ENCODE results near the gene BCAS3.

BCAS3 gene

GRCh38 chr17:61307905-61308886, 630.5 kb downstream of the BCAS3 start:
- DNase-seq, result no peak

DNA sequence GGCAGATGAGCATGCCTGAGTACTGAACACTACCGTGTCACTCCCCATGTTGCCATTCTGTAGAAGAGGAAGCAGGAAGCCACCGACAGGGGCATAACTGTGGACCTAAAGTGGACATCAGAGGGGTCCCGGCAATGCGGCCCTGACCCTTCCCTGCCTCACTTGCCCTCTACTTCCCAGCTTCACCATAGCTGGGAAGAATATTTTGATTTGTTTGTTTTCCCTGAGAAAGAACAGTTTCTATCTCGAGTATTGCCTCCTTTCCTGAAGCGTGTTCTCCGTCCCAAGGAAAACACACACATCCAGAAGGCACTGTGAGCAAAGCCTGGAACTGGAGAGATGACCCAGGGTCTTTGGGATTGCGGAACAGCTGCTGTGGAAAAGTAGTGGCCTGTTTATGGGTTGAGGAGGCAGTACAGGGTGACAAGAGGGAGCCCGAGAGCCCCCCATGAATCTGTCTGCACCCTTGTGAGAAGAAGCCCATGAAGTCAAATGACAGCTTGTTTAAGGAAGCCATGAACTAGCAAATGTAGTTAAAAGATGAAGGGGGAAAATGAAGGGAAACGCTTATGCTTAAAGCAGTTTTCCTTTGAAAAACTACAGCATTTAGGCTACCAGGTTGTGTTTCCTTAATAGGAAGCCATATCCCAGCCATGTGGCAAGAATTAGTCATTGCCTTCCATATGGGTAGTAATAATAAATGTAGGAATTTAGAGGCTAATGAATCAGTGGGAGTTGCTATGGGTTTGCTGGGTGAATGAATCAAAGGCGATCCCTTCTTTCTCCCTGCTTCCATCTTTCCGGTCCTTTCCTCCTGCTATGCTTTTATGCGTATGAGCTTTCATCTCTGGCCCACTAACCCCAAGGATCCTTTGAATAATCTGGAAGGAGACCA, 632.0 kb downstream of the BCAS3 start:
- no peak for DNase-seq

DNA sequence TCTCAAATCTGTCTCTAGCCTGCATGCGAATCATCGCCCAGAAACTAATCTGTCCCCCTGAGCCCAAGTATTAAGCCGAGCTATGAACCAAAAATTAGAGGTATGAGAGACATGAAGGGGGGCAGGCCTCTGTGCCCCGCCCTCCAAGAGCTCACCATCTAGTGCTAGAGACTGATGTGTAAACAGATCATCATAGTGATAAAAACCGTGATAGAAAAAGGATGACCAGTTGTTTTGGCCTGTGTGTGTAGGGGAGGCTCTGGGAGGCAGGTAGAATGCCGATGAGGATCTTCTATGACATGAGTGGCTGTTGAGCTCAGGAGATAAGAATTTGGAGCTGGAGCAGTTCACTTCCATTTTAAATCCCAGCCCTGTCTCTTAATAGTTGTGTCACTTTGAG, 632.9 kb downstream of the BCAS3 start:
- no peak for DNase-seq

GRCh38 chr17:61312406-61313295, 635.0 kb downstream of the BCAS3 start:
- DNase-seq, result no peak

- no peak for DNase-seq
These were observed 636.0 kb downstream of the BCAS3 start for GRCh38 chr17:61313461-61314326.

DNA sequence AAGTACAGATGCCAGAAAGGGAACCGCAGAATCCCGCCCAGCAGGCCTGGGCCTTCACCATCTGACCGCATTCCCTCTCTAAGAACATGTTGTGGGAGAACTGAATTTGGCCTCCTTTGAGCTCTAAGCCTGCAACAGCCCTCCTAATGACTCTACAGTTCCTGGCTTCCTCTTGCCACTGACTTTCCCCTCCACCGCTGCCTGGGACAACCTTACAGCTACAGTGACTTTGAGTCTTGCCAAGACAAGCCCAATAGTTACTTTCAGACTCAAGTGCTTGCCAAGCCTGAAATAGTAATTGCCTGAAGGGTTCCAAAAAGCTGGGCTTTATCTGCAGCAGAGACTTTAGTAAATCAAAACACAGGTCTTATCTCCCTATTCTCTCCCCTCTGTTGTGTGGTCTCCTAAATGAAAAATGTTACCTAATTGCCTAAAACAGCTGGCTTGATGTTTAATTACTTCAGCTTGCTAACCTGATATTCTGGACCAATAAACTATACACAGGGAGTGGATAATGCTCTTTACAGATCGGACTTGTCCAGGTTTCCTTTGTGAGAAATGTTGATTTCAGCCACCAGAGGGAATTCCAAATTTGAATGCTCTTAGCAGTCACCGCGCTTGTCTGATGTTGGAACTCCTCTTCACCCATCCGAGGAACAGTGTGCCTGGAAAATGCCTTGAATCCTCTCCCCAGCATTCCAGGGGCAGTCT, 636.9 kb downstream of the BCAS3 start:
- no peak for DNase-seq

GRCh38 chr17:61316633-61317032, 639.0 kb downstream of the BCAS3 start:
- DNase-seq, result no peak

DNA sequence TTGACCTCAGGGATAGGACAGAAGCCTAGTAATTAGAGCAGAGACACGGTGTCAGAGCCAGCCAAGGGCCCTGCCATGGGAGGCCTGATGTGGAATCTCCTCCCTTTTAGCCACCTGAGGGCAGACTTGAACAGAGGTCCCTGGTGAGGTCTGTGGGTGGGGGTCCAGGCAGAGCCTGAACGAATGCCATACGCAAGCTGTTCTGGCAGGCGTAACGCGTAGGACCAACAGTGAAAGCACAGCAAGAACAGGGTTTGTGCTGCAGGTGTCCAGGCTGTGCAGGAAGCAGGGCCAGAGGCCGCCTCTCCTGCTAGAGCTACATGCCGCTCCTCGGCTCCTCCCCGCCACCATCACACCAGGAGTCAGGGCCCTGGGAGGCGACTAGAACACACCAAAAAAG, 640.1 kb downstream of the BCAS3 start:
- no peak for DNase-seq

DNA sequence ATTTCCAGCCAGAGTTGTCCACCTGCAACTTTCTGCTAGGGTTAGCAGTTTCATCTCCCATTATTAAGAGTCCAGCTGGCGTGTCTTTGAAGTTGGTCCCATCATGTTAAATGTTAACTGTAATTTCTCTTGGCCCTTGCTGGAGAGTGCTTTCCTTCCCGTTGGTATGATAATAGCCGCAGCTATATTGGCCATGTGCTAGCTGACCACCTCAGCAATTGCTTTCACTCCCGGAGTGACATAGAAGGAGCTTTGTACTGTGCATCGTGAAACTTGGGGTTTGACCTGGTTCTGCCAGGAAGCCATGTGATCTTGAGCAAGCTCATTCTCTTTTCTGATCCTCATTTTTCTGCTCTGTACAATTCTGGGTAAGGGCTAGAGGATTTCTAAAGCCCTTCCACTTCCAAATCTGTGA, 641.0 kb downstream of the BCAS3 start:
- DNase-seq, result no peak

DNA sequence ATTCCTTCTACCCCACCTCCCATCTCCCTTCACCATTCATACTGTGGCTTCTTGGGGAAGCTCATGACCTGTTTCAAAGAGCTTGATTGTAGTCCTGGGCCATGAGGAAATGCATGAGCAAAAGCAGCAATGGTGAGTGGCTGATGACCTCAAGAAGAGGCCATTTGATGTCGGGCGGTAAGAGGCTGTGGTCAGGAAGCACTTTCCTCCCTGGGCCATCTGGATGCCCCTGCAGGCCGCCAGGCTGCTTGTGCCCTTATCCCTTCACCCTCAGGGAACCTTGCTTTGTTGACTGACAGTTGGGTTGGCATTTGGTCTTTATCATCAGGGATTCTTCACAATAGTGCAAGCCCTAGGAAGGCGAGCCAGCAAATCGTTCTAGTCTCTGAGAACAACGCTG, 643.7 kb downstream of the BCAS3 start:
- DNase-seq, result no peak

- no peak for DNase-seq
These were observed 644.8 kb downstream of the BCAS3 start for GRCh38 chr17:61322325-61323002.

- DNase-seq, result no peak
These were observed 645.6 kb downstream of the BCAS3 start for GRCh38 chr17:61323003-61323908.

- DNase-seq, result no peak
These were observed 646.5 kb downstream of the BCAS3 start for GRCh38 chr17:61323909-61324868.

GRCh38 chr17:61324950-61325349, 647.3 kb downstream of the BCAS3 start:
- DNase-seq, result no peak

DNA sequence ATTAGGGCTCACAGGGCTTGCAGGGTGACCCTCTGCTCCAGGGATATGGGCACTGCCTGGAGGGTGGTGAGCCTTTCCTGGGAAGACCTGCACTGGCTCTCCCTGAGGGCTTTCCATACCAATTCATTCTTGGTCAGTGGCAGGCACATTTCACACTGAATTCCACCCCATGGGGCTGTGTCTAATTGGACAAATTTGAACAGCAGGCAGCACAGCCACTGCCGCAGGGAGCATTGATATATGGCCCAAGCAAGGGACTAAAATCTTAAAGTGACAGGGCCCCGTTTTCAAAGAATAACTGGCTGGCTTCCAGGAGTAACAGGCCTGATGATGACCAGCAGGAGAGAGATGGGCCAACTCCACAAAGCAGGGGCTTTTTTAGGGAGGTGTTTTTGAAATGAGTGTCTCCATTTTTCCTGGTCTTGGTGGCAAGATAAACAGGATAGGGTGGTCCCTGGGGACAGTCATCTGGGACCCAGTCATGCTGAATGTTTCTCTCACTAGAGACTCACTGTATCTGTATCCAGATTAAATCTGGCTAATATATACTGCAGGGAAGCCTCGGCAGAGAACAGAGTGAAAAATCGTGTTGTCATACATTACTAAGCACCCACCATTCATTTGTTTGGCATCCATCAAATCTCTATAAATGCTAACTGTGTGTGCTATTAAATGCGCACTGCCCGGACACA, 647.9 kb downstream of the BCAS3 start:
- no peak for DNase-seq

DNA sequence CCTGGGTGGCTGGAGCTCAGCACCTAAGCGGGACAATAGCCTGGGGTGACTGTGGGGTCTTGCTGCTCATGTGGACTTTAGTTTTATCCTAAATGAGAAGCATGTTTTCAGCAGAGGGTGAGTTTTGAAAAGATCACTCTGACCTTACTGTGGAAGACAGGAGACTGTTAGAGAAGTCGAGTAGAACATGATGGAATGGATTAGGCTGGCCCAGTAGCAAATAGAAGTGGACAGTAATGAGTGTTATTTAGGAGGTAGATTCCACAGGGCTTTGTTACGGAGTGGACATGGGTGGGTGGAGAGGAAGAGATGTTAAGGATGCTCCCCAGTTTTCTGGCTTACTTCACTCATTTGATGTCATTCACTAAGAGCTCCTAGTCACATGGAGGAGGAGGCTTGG, 648.7 kb downstream of the BCAS3 start:
- DNase-seq, result no peak

DNA sequence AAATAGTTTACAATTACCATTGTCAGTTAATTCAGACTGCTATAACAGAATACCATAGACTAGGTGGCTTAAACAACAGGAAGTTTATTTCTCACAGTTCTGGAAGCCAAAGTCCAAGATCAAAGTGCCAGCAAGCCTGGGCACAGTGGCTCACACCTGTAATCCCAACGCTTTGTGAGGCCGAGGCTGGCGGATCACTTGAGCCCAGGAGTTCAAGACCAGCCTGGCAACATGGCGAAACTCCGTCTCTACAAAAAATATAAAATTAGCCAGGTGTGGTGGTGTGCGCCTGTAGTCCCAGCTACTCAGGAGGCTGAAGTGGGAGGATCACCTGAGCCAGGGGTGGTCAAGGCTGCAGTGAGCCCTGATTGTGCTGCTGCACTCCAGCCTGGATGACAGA, 650.7 kb downstream of the BCAS3 start:
- no peak for DNase-seq
